ENCODE data around the gene ACTR10. TPM values are rescaled to one million over a fixed set of nuclear protein-coding genes. Genes with fewer than 3 reads are reported as not detected.

ACTR10 gene
- total and polyA plus RNA-seq, 2 donors = 73.1 to 145 TPM

- peak overlapping the region; percentile 87 to 88 for H3K4me3 ChIP-seq (ENCODE audit: low read length in 2 of 2)
- peak in 1 of 9 donors; percentile 5 for DNase-seq (ENCODE audit: low read depth in 6 of 9, low spot score in 9 of 9)
- H3K9me3 ChIP-seq (ENCODE audit: control insufficient read depth in 2 of 2, insufficient read depth in 1 of 2, low read length in 1 of 2) = no peaks in the 10 kb centered on the region
Measured at GRCh38 chr14:58200480-58200841, 512 bp downstream of the ACTR10 start.

GRCh38 chr14:58200846-58201245 is 897 bp downstream of the ACTR10 start:
- peaks cover 0 to 3% of the 10 kb centered on the region in 2 donors for H3K27me3 ChIP-seq (ENCODE audit: control insufficient read depth in 2 of 2, insufficient read depth in 1 of 2, low read length in 1 of 2)
- no peak overlapping the region for H3K27ac ChIP-seq (ENCODE audit: low read depth in 1 of 2, low read length in 1 of 2)
- peak in 1 of 9 donors; percentile 2 for DNase-seq (ENCODE audit: low read depth in 6 of 9, low spot score in 9 of 9)
- H3K9me3 ChIP-seq (ENCODE audit: control insufficient read depth in 2 of 2, insufficient read depth in 1 of 2, low read length in 1 of 2) = no peaks in the 10 kb centered on the region
- H3K4me1 ChIP-seq (ENCODE audit: control insufficient read depth in 2 of 2, insufficient read depth in 2 of 2, low read length in 2 of 2) = peaks cover 0 to 7% of the 10 kb centered on the region in 2 donors
- 7% methylated on average over 2 of the region's 2 CpGs for WGBS
- peaks cover 0 to 3% of the 10 kb centered on the region in 2 donors for H3K36me3 ChIP-seq (ENCODE audit: control insufficient read depth in 2 of 2, insufficient read depth in 2 of 2, low read length in 1 of 2)
- H3K4me3 ChIP-seq (ENCODE audit: low read length in 2 of 2) = peak overlapping the region; percentile 87 to 88

More at GRCh38 chr14:58200480-58200841, 512 bp downstream of the ACTR10 start:
- peaks cover 0 to 7% of the 10 kb centered on the region in 2 donors for H3K4me1 ChIP-seq (ENCODE audit: control insufficient read depth in 2 of 2, insufficient read depth in 2 of 2, low read length in 2 of 2)
- H3K27ac ChIP-seq (ENCODE audit: low read depth in 1 of 2, low read length in 1 of 2) = peak overlapping the region; percentile 84 to 98
- H3K36me3 ChIP-seq (ENCODE audit: control insufficient read depth in 2 of 2, insufficient read depth in 2 of 2, low read length in 1 of 2) = peaks cover 0 to 3% of the 10 kb centered on the region in 2 donors
- peaks cover 0 to 3% of the 10 kb centered on the region in 2 donors for H3K27me3 ChIP-seq (ENCODE audit: control insufficient read depth in 2 of 2, insufficient read depth in 1 of 2, low read length in 1 of 2)
- under 1% methylated on average over 11 of the region's 11 CpGs for WGBS

- no peak for DNase-seq (ENCODE audit: low read depth in 6 of 9, low spot score in 9 of 9)
- Histone ChIP-seq H3K4me3 (ENCODE audit: low read length in 2 of 2) (no peak overlapping the region), H3K27ac (ENCODE audit: low read depth in 1 of 2, low read length in 1 of 2) (no peak overlapping the region), H3K4me1 (ENCODE audit: control insufficient read depth in 2 of 2, insufficient read depth in 2 of 2, low read length in 2 of 2) (no peaks in the 10 kb centered on the region), H3K36me3 (ENCODE audit: control insufficient read depth in 2 of 2, insufficient read depth in 2 of 2, low read length in 1 of 2) (peaks cover 15 to 26% of the 10 kb centered on the region in 2 donors), H3K27me3 (ENCODE audit: control insufficient read depth in 2 of 2, insufficient read depth in 1 of 2, low read length in 1 of 2) (no peaks in the 10 kb centered on the region), H3K9me3 (ENCODE audit: control insufficient read depth in 2 of 2, insufficient read depth in 1 of 2, low read length in 1 of 2) (no peaks in the 10 kb centered on the region)
Measured at GRCh38 chr14:58213176-58213575, 13.2 kb downstream of the ACTR10 start.

DNA sequence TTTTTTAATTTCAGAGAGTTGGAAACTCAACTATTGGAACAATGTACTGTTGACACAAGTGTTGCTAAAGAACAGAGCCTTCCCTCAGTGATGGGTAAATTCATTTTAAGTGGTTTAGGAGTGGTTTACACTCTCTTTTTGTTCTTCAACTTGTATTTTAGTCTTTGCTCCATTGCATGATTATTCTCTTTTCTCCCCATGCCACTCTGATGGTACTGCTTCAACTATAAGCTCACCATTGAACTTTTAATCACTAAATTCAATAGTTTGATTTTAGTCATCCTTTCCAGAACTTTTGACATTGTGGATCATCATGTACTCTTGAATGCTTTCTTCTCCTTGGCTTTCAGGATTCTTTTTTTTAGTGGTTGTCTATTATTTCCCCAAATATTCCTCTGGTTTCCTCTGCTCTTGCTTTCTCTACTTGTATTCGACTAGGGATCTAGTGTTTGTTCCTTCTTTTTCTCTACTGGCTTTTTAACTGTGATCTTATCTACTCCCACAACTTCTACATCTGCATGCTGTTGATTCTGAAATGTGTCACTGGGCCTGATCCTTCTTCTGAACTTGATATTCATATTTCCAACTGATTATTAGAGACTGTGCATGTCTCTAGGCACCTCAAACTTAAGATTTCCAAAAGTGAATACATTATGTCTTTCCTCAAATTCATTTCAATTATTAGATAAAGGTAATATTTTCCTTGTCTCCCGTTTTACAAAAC is 15.4 kb downstream of the ACTR10 start:
- Histone ChIP-seq H3K4me3 (ENCODE audit: low read length in 2 of 2) (no peak overlapping the region), H3K27me3 (ENCODE audit: control insufficient read depth in 2 of 2, insufficient read depth in 1 of 2, low read length in 1 of 2) (no peaks in the 10 kb centered on the region), H3K27ac (ENCODE audit: low read depth in 1 of 2, low read length in 1 of 2) (no peak overlapping the region), H3K9me3 (ENCODE audit: control insufficient read depth in 2 of 2, insufficient read depth in 1 of 2, low read length in 1 of 2) (no peaks in the 10 kb centered on the region), H3K4me1 (ENCODE audit: control insufficient read depth in 2 of 2, insufficient read depth in 2 of 2, low read length in 2 of 2) (no peaks in the 10 kb centered on the region), H3K36me3 (ENCODE audit: control insufficient read depth in 2 of 2, insufficient read depth in 2 of 2, low read length in 1 of 2) (peaks cover 11 to 17% of the 10 kb centered on the region in 2 donors)
- WGBS = 81% methylated on average over 2 of the region's 2 CpGs
- DNase-seq (ENCODE audit: low read depth in 6 of 9, low spot score in 9 of 9) = no peak

GRCh38 chr14:58216544-58216943 is 16.6 kb downstream of the ACTR10 start:
- DNase-seq (ENCODE audit: low read depth in 6 of 9, low spot score in 9 of 9) = no peak
- Histone ChIP-seq H3K4me3 (ENCODE audit: low read length in 2 of 2) (no peak overlapping the region), H3K27me3 (ENCODE audit: control insufficient read depth in 2 of 2, insufficient read depth in 1 of 2, low read length in 1 of 2) (no peaks in the 10 kb centered on the region), H3K36me3 (ENCODE audit: control insufficient read depth in 2 of 2, insufficient read depth in 2 of 2, low read length in 1 of 2) (peaks cover 11 to 19% of the 10 kb centered on the region in 2 donors), H3K9me3 (ENCODE audit: control insufficient read depth in 2 of 2, insufficient read depth in 1 of 2, low read length in 1 of 2) (no peaks in the 10 kb centered on the region), H3K27ac (ENCODE audit: low read depth in 1 of 2, low read length in 1 of 2) (no peak overlapping the region), H3K4me1 (ENCODE audit: control insufficient read depth in 2 of 2, insufficient read depth in 2 of 2, low read length in 2 of 2) (no peaks in the 10 kb centered on the region)
- over 99% methylated on average over 2 of the region's 2 CpGs for WGBS

- no peaks in the 10 kb centered on the region for H3K4me1 ChIP-seq (ENCODE audit: control insufficient read depth in 2 of 2, insufficient read depth in 2 of 2, low read length in 2 of 2)
- WGBS = over 99% methylated on average over 5 of the region's 5 CpGs
- no peak for DNase-seq (ENCODE audit: low read depth in 6 of 9, low spot score in 9 of 9)
- peaks cover 10 to 11% of the 10 kb centered on the region in 2 donors for H3K36me3 ChIP-seq (ENCODE audit: control insufficient read depth in 2 of 2, insufficient read depth in 2 of 2, low read length in 1 of 2)
- H3K9me3 ChIP-seq (ENCODE audit: control insufficient read depth in 2 of 2, insufficient read depth in 1 of 2, low read length in 1 of 2) = no peaks in the 10 kb centered on the region
- no peaks in the 10 kb centered on the region for H3K27me3 ChIP-seq (ENCODE audit: control insufficient read depth in 2 of 2, insufficient read depth in 1 of 2, low read length in 1 of 2)
- no peak overlapping the region for H3K4me3 ChIP-seq (ENCODE audit: low read length in 2 of 2)
- H3K27ac ChIP-seq (ENCODE audit: low read depth in 1 of 2, low read length in 1 of 2) = no peak overlapping the region
Measured at GRCh38 chr14:58227096-58227819, 27.3 kb downstream of the ACTR10 start.

DNA sequence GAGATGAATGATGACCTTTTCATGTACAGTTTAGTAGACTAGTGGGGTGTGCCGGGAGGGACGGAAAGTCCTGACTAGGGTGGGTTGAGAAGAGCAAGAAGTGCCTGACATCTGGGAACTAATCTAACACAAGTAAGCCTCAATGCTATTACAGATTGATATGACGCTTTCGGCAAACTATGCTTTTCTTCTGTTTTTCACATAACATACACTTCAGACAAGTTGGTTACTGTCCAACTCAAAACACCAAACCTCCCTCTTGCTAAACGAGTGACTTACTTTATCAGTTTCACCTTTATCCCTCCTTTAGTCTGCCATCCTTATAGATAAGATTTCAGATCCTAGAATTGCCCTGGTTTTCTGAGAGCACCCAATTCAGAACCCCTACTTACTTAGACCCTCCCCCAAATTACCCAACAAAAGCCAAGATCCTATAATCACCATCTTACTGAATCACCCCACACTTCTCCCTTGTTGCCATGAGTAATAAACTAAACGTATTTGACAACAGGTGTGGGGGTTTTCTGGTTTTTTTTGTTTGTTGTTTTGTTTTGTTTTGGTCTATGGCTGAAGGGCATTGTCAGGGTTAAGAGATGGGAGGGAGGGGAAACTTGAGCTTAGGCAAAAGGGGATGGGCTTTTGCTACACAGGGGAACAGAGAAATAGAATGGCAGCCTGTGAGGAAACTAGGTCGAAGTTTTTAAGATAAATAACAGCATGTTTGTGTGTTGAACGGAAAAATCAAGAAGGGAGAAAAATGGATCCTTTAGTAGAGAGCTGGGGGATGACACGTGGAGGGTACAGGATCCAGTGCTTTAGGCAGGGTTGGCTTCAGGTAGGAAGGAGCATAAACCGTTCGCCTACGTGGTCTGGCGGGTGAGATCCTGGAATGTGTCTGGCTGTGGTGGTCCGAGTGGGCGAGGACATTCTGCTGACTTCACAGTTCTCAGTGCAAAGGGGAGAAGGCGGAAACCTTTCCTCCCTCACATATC is 38.6 kb downstream of the ACTR10 start:
- peak overlapping the region; percentile 54 to 84 for H3K27ac ChIP-seq (ENCODE audit: low read depth in 1 of 2, low read length in 1 of 2)
- DNase-seq (ENCODE audit: low read depth in 6 of 9, low spot score in 9 of 9) = peak in 4 of 9 donors; percentile 2 to 38 (median 20)
- H3K9me3 ChIP-seq (ENCODE audit: control insufficient read depth in 2 of 2, insufficient read depth in 1 of 2, low read length in 1 of 2) = no peaks in the 10 kb centered on the region

GRCh38 chr14:58239244-58240195 is 39.6 kb downstream of the ACTR10 start:
- WGBS = 2% methylated on average over 23 of the region's 23 CpGs

More for the DNA sequence above, 38.6 kb downstream of the ACTR10 start:
- Histone ChIP-seq H3K4me1 (ENCODE audit: control insufficient read depth in 2 of 2, insufficient read depth in 2 of 2, low read length in 2 of 2) (peaks cover 0 to 6% of the 10 kb centered on the region in 2 donors), H3K27me3 (ENCODE audit: control insufficient read depth in 2 of 2, insufficient read depth in 1 of 2, low read length in 1 of 2) (no peaks in the 10 kb centered on the region), H3K4me3 (ENCODE audit: low read length in 2 of 2) (peak overlapping the region; percentile 62 to 66), H3K36me3 (ENCODE audit: control insufficient read depth in 2 of 2, insufficient read depth in 2 of 2, low read length in 1 of 2) (no peaks in the 10 kb centered on the region)
- WGBS = 46% methylated on average over 16 of the region's 16 CpGs

More at GRCh38 chr14:58239244-58240195, 39.6 kb downstream of the ACTR10 start:
- Histone ChIP-seq H3K4me1 (ENCODE audit: control insufficient read depth in 2 of 2, insufficient read depth in 2 of 2, low read length in 2 of 2) (peaks cover 0 to 6% of the 10 kb centered on the region in 2 donors), H3K4me3 (ENCODE audit: low read length in 2 of 2) (peak overlapping the region; percentile 62 to 66), H3K36me3 (ENCODE audit: control insufficient read depth in 2 of 2, insufficient read depth in 2 of 2, low read length in 1 of 2) (no peaks in the 10 kb centered on the region), H3K27me3 (ENCODE audit: control insufficient read depth in 2 of 2, insufficient read depth in 1 of 2, low read length in 1 of 2) (no peaks in the 10 kb centered on the region), H3K27ac (ENCODE audit: low read depth in 1 of 2, low read length in 1 of 2) (peak overlapping the region; percentile 44 to 84), H3K9me3 (ENCODE audit: control insufficient read depth in 2 of 2, insufficient read depth in 1 of 2, low read length in 1 of 2) (no peaks in the 10 kb centered on the region)
- peak; percentile 54 to 88 (median 77) for DNase-seq (ENCODE audit: low read depth in 6 of 9, low spot score in 9 of 9)

Measured in thymus (tissue), 11 donors.